GM21423 (cell line): ENCODE data around the gene FUT6.
"Not testable (repeated sequence)": the region's sequence is repeated elsewhere in the genome, so short reads cannot be mapped to it uniquely, and the experiment has no call there.

Source experiments
- ATAC-seq: cut with Tn5 transposase; IDR thresholded peaks from one replicate; pipeline ENCODE4 v1.9.1; 2021; ENCODE audit warnings: mild to moderate bottlenecking, moderate library complexity; ENCODE audit not compliant: unreplicated experiment

Gene FUT6

DNA sequence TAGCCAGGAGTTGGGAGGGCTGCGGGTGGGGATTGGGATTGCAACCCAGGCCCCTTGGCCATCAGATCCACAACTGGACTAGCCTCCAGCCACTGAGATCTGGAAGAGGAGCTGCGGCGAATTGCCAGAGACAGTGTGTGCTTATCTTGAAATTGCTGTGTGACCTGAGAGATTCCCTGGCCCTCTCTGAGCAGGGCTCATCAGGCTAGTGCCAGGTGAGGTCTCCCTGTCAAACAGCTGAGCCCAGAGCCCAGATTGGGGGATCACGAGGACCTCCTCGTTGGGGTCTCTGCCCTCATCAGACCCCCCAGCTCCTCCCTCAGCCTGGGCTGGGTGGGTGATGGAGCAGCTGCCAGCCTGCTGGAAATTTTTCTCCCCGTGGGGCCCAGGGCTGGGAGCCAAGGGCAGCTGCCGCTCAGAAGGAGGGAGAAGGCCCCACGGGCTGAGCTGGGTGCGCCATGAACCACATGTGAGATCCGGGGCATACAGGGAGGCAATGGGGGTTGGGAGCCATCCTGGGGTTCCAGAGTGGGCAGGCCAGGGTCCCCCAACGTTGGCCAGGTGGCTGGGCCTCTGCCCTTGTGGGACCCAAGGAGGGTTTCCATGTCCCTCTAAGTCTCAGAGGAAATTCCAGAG lies 23.6 kb upstream of the FUT6 start:
- ATAC-seq, result no peak

DNA sequence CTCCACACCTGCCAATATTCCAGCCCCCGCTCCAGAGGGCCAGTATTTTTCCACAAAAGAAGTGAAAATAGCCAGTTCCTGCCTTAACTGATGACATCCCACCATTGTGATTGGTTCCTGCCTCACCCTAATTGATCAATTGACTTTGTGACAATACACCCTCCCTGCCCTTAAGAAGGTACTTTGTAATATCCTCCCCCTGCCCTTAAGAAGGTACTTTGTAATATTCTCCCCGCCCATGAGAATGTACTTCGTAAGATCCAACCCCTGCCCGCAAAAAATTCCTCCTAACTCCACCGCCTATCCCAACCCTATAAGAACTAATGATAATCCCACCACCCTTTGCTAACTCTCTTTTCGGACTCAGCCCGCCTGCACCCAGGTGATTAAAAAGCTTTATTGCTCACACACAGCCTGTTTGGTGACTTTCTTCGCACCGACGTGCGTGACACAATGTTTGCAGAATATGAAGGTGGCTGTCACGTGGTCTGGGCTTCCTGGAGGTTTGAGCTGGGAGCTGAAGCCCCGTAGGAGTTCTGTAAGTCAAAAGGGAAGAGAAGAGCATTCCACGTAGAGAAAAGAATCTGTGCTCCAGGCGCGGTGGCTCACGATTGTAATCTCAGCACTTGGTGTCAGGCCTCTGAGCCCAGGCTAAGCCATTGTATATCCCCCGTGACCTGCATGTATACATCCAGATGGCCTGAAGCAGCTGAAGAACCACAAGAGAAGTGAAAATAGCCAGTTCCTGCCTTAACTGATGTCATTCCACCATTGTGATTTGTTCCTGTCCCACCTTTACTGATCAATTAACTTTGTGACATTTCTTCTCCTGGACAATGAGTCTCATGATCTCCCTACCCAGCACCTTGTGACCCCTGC lies 17.9 kb upstream of the FUT6 start:
- ATAC-seq, result no peak

DNA sequence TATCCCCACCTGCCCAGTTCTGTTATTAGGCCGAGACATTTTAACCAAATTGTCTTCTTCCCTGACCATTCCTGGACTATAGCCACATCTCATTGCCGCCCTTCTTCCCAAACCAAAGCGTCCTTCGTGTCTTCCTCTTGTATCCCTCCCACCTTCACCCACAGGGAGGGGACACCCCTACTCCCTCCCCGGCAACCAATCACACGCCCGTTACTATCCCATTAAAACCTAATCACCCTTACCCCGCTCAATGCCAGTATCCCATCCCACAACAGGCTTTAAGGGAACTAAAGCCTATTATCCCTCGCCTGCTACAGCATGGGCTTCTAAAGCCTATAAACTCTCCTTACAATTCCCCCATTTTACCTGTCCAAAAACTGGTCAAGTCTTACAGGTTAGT lies 15.6 kb upstream of the FUT6 start:
- ATAC-seq, result not testable (repeated sequence)

DNA sequence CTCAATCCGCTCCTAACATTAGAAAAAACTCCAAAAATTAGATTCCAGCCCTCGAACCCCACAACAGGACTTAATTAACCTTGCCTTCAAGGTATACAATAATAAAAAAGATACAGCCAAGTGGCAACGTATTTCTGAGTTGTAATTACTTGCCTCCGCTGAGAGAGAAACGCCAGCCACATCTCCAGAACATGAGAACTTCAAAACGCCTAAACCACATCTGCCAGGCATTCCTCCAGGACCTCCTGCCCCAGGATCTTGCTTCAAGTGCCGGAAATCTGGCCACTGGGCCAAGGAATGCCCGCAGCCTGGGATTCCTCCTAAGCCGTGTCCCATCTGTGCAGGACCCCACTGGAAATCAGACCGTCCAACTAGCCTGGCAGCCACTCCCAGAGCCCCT lies 14.6 kb upstream of the FUT6 start:
- ATAC-seq, result not testable (repeated sequence)

DNA sequence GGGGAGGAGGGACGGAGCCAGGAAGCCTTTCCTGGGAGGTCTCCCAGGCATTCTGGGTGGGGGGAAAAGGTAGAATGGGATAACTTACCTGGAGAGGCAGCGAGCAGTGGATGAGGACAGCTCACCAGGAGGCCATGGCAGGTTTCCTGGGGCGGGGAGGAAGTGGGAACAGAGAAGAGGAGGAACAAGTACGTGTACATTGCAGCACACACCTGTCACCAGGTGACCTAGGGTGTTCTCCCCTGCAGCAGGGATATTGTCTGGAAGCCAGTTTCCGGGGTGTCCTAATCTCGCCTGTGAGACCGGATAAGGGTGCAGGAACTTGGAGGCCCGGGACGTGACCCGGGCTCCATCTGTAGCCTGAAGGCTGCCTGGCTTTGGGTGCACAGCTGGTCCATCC lies 11.8 kb upstream of the FUT6 start, which contains the start of gene FUT3:
Gene FUT3, minus strand, starts transcription at position 148 of the 400 bp plus-strand sequence.
- ATAC-seq, result no peak

DNA sequence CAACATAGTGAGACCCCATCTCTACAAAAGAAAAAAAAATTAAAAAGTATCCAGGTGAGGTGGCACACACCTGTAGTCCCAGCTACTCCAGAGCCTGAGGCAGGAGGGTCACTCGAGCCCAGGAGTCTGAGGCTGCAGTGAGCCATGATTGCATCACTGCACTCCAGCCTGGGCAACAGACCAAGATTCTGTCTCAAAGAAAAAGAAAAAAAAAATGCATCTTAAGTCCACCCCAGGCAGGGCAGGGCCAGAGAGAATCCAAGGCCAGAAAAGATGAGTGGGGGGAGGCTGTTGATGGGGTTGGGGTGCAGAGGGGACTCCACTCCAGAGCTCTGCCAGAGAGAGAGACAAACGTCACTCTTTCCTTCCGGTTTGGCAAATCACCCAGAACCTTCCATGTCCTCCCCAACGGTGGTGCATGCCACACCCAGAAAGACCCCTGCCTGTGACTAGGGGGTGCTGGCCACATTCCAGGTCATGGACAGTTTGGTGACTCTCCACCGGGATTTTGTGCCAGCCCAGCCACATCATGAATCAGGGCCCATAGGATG lies 11.3 kb upstream of the FUT6 start:
- no peak for ATAC-seq

DNA sequence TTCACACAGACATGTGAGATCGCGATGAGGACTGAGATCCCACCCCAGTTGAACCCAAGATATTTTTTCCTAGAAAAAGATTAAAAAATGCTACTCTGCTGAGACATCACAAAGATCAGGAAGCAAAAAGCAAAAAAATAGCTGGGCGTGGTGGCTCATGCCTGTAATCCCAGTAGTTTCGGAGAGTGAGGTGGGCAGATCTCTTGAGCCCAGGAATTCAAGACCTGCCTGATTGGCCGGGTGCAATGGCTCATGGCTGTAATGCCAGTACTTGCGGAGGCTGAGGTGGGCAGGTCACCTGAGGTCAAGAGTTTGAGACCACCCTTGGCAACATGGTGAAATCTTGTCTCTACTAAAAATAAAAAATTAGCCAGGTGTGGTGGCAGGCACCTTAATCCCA lies 10.7 kb upstream of the FUT6 start:
- ATAC-seq, result no peak

DNA sequence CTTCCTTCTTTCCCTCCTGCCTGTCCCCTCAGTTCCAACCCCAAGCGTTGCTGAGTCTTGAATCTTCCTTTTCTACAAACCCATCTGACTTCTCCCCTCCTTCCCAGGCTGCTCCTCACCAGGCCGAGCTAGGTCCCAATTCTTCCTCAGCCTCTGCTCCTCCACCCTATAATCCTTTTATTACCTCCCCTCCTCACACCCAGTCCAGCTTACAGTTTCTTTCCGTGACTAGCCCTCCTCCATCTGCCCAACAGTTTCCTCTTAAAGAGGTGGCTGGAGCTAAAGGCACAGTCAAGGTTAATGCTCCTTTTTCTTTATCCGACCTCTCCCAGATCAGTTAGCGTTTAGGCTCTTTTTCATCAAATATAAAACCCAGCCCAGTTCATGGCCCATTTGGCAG lies 9.1 kb upstream of the FUT6 start:
- ATAC-seq, result not testable (repeated sequence)

DNA sequence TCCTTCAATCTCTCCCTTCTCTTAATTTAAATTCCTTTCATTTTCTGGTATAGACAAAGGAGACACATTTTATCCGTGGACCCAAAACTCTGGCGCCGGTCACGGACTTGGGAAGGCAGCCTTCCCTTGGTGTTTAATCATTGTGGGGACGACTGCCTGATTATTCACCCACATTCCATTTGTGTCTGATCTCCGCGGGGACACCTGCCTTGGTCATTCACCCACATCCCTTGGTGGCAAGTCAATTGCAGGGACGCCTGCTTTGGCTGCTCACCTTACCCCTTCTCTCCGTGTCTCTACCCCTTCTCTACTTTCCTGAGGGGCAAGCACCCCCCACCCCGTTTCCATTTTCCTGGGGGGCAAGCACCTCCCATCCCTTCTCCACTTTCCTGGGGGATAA lies 8.3 kb upstream of the FUT6 start:
- ATAC-seq, result not testable (repeated sequence)

DNA sequence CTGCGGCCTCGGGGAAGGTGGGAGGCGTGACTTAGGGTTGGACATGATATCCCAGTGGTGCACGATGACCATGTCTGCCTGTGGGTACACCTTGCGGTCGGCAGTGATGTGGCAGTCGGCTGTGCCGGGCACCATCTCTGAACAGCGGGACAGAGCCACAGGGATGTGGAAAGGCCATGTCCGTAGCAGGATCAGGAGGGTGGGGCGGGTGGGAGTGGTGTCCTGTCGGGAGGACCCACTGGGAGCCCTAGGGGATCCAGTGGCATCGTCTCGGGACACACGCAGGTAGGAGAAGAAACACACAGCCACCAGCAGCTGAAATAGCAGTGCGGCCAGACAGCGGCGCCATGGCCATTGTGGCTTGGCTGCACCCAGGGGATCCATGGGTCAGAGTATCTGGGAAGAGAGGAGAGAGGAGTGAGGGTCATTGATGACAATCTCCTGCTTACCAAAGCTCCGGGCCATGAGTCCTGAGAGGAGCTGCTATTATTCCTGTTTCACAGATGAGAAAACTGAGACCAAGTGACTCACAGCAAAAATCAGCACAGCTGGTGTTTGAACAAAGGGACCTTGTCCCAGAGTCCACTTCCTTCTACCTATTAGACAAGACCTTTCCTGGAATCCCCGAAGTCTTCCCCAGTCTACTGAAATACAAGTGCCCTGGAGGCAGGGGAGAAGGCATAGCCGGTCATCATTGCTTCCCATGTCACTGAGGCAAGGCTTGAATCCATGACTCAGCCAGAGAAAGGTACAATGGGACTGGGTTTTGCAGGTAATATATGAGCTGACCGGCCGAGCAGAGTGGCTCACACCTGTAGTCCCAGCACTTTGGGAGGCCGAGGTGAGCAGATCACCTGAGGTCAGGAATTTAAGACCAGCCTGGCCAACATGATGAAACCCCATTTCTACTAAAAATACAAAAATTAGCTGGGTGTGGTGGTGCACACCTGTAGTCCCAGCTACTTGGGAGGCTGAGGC lies 5.2 kb upstream of the FUT6 start:
- ATAC-seq, result no peak

DNA sequence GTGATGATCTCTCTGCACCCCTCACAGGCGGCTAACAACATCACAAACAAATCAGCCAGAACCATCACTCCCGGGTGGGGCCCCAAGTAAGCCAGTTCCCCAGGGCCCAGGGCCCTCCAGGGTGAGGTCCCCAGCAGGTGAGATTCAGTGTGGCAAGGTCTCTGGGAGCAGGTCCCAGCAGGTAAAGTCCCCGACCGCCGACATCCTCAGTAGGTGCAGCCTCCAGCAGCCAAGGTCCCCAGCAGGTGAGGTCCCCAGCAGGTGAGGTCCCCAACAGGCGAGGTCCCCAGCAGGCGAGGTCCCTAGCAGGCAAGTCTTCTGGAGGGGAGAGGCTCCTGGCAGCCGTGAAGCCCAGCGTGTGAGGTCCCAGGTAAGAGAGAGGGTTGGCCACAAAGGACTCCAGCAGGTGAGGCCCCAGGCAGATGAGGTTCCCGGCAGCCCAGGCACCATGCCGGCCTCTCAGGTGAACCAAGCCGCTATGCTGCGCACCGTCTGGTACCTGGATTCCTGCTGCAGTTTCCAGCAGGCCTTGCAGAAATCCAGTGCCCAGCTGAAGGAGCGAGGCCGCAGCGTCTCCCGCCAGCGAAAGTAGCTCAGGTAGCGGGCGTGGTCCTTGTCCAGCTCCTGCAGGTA lies 3.9 kb upstream of the FUT6 start:
- no peak for ATAC-seq

DNA sequence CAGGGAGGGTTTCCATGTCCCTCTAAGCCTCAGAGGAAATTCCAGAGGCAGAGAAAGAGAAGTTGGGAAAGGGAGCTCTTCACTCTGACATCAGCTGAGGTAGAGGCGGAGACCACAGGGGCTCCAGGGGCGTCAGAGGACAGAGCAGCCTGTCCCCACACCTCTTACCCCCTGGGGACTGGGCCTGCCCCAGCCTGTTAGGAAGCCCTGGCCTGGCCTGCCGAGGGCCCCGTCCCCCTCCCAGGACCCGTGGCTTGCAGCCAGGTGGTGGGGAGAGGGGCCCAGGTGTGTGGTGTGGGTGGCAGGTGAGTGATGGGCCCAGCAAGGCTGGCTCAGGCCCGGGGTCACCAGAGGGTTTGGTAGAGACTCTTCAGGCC lies 2.2 kb upstream of the FUT6 start:
- ATAC-seq, result not testable (repeated sequence)

DNA sequence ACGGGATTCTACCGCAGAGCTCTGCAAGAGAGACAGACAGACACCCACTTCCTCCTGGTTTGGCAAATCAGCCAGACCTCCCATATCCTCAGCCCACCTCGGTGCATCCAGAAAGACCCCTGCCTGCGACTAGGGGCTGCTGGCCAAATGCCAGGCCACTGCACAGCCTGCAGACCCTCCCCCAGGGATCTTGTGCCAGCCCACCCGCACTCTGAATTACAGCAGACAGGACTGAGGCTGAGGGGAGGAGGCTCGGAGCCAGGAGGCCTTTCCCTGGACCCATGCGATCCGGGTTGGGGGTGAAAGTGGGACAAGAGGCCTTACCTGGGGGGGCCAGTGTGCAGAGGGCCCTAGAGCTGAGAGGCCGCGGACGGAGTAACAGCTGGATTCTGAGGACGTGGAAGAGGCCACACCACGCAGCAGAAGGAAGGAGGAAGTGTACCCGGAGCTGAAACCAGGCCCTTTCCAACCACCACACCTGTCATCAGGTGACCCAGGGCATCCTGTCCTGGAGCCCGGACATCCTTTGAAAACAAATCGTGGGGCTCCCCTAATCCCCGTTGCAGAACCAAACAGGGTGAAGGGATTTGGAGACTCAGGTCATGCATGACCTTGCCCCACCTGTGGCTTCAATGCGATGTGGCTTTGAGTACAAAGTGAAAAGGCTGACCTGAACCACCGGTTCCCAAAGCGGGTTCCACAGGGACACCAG lies 993 bp downstream of the FUT6 start:
- no peak for ATAC-seq

DNA sequence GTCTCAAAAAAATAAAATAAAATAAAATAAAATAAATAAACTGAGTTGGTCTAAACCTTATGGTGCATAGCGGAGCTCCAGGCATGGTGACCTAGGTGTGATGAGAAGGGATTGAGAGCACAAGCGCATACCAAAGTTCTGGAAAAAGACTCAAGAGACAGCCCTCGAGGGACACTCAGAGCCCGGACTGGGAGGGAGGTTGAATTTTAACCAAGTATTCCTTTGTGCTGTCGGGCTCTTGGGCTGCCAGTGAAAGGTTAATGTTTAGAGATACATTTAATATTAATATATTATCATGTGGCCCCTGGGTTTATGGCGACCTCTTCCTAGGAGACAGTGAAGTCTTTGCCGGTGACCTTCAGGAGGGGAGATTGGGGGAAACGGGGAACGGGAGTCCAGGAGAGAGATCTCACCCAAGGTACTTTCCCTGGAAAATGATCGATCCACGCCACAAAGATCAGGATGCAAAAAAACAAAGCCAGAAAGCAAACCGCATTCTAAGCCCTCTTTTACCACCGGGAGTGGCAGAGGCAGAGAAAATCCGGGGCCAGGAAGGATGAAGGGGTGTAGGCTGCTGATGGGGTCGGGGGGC lies 1.6 kb downstream of the FUT6 start:
- no peak for ATAC-seq

DNA sequence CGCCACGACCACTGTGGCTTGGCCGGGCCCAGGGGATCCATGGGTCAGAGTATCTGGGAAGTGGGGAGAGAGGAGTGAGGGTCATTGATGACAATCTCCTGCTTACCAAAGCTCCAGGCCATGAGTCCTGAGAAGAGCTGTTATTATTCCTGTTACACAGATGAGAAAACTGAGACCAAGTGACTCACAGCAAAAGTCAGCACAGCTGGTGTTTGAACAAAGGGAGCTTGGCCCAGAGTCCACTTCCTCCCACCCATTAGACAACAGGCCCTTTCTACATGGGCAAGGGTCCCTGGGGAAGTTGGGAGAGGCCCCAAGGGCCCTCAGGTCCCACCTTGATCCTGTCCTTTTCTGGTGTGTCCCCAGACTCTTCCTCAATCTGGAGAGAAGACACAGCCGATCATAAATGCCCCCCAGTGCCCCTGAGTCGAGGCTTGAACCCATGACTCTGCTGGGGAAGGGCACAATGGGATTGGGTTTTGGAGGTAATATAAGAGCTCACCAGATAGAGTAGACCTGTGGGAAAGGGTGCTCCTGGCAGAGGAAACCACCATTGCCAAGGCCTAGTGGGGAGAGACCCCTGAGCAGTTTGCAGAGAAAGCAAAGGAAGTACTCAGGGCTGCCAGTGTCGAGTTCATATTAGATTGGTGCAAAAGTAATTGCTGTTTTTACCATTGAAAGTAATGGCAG lies 6.8 kb downstream of the FUT6 start:
- ATAC-seq, result no peak

DNA sequence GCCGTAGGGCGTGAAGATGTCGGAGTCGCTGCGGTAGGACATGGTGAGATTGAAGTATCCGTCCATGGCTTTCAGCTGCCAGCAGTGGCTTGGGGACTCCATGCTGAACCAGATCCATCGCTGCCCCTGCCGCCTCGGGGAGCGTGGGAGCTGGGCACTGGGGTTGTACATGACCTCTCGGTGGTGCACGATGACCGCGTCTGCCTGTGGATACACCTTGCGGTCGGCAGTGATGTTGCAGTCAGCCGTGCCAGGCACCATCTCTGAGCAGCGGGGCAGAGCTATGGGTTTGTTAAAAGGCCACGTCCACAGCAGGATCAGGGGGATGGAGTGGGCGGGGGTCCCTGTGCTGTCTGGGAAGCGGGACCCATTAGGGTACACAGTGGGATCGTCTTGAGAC lies 7.4 kb downstream of the FUT6 start:
- ATAC-seq, result no peak

DNA sequence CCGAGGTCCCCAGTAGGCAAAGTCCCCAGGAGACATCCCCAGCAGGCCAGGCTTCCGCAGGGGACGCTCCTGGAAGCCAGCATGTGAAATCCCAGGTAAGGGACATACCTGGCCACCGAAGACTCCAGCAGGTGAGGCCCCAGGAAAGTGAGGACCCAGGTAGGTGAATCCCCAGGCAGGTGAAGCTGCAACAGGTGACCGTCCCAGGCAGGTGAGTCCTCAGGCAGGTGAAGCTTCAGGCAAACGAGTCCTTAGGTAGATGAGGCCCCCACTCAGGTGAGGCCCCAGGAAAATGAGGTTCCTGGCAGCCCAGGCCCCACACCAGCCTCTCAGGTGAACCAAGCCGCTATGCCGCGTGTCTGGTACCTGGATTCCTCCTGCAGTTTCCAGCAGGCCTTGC lies 8.3 kb downstream of the FUT6 start:
- no peak for ATAC-seq

DNA sequence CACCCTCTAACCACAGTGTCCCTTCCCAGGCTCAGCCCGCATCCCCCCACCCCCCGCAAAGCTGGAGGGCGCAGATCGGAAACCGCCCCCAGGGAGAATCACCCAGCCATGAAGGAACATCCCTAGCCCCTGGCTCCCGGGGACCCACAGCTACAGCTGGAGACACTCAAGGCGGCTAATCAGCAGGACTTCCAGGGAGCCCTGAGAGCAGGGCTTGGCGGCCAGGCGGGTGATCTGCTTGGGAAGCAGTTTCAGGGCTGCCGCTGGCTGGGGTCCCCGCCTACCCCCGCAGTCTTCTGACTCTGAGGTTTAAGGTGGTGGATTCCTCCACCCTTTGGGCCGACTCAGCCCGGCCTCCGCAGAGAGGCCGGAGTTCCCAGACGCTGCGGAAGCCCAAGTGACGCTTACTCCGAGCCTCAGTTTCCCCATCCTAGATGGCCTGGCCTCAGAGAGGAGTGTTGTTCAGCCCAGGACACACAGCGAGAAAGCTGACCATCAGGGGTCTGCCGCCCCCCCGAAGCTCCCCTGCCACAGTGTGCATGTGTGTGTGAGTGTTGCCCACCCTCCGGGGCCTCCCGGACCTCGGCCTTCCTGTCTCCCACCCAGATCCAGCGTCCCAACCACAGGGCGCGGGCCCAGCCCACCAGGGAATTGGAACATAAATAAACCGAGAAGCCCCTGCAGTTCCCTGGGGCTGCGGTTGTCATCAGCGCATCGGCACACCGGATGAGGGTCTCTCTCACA lies 9.8 kb downstream of the FUT6 start:
- no peak for ATAC-seq
